ENCODE measurements around the gene UBE2E2. TPM values are rescaled to one million over a fixed set of nuclear protein-coding genes. Genes with fewer than 3 reads are reported as not detected.

Gene UBE2E2
- total and polyA plus RNA-seq, 2 of the 13 experiments (the other 11 are each of a cell fraction or from before 2014, with no cell fraction given) = 0.77 to 1.5 TPM

DNA sequence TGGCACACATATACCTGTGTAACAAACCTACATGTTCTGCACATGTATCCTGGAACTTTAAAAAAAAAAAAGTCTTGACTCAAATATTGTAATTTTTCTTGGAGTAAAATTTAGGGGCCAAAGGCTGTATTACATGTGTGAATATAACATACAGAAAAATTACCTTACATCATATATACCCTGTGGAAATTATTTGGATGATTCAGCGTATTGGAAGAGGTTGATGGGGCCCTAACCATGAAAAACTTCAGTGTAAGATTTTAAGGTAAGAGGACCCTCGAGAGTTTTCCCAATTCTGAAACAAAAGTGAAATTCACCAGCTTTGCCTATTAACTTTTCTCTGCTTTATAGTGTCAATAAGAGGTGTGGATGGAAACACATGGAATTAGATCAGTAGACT lies 56.4 kb downstream of the UBE2E2 start:
- Histone ChIP-seq H3K4me1 (ENCODE audit: insufficient read depth, low read length) (peaks cover 2% of the 10 kb centered on the region; the same call in 1 of the 2 replicates), H3K4me2 (ENCODE audit: low read depth, low read length) (no peak overlapping the region), H3K27me3 (ENCODE audit: control insufficient read depth in 1 of 2, insufficient read depth in 2 of 2, low read length in 2 of 2) (no peaks in the 10 kb centered on the region), H3K9me3 (ENCODE audit: low read length) (no peaks in the 10 kb centered on the region), H4K20me1 (ENCODE audit: insufficient read depth, low read length) (no peaks in the 10 kb centered on the region), H3K4me3 (replicated peaks in 1 of 3; ENCODE audit: insufficient read depth in 1 of 3, low read depth in 2 of 3, low read length in 3 of 3) (no peak overlapping the region), H3K36me3 (replicated peaks in 1 of 2; ENCODE audit: control insufficient read depth in 1 of 2, insufficient read depth in 2 of 2, low read length in 2 of 2) (no peaks in the 10 kb centered on the region), H3K79me2 (ENCODE audit: insufficient read depth, low read length) (no peaks in the 10 kb centered on the region), H3K27ac (ENCODE audit: extremely low read length, insufficient read depth, low read length) (no peak overlapping the region), H3K9ac (ENCODE audit: insufficient read depth, low read depth, low read length) (no peak overlapping the region), H2AFZ (ENCODE audit: low read length) (no peak overlapping the region)
- intact Hi-C loops (cut with micrococcal nuclease; ENCODE audit: unreplicated experiment) = no loop called here
- TF ChIP-seq PAWR (CRISPR knock-in tag; IDR thresholded peaks at IDR 0.05; ENCODE audit: borderline replicate concordance) (no peak), MAFK (conservative IDR thresholded peaks at IDR 0.05 in 1 of 2, IDR thresholded peaks at IDR 0.05 in 1 of 2; ENCODE audit: low read length in 2 of 2) (peak in 1 of 2 experiments; percentile 51; a peak in 2 of 4 replicates), ZNF33A (CRISPR knock-in tag; IDR thresholded peaks at IDR 0.05; ENCODE audit: borderline replicate concordance) (no peak), ISL2 (CRISPR knock-in tag; IDR thresholded peaks at IDR 0.05) (no peak), SNRNP70 (IDR thresholded peaks at IDR 0.05; ENCODE audit: low read depth, low read length) (no peak), DR1 (CRISPR knock-in tag; IDR thresholded peaks at IDR 0.05) (no peak), PAX8 (CRISPR knock-in tag; IDR thresholded peaks at IDR 0.05; ENCODE audit: borderline replicate concordance) (no peak), PHF8 (CRISPR knock-in tag; IDR thresholded peaks at IDR 0.05) (no peak), POGZ (CRISPR knock-in tag; IDR thresholded peaks at IDR 0.05) (no peak), MAFF (IDR thresholded peaks at IDR 0.05; ENCODE audit: low read depth, low read length) (0 out of 2 replicates have a peak, but pooled peaks have one; percentile 16), ZNF20 (CRISPR knock-in tag; IDR thresholded peaks at IDR 0.05) (no peak)
- TF ChIP-seq, protein P1, sequence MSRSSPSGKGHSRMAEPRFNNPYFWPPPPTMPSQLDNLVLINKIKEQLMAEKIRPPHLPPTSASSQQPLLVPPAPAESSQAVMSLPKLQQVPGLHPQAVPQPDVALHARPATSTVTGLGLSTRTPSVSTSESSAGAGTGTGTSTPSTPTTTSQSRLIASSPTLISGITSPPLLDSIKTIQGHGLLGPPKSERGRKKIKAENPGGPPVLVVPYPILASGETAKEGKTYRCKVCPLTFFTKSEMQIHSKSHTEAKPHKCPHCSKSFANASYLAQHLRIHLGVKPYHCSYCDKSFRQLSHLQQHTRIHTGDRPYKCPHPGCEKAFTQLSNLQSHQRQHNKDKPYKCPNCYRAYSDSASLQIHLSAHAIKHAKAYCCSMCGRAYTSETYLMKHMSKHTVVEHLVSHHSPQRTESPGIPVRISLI (CRISPR knock-in tag; IDR thresholded peaks at IDR 0.05; ENCODE audit: borderline replicate concordance) = no peak
- TF ChIP-seq, protein P2, sequence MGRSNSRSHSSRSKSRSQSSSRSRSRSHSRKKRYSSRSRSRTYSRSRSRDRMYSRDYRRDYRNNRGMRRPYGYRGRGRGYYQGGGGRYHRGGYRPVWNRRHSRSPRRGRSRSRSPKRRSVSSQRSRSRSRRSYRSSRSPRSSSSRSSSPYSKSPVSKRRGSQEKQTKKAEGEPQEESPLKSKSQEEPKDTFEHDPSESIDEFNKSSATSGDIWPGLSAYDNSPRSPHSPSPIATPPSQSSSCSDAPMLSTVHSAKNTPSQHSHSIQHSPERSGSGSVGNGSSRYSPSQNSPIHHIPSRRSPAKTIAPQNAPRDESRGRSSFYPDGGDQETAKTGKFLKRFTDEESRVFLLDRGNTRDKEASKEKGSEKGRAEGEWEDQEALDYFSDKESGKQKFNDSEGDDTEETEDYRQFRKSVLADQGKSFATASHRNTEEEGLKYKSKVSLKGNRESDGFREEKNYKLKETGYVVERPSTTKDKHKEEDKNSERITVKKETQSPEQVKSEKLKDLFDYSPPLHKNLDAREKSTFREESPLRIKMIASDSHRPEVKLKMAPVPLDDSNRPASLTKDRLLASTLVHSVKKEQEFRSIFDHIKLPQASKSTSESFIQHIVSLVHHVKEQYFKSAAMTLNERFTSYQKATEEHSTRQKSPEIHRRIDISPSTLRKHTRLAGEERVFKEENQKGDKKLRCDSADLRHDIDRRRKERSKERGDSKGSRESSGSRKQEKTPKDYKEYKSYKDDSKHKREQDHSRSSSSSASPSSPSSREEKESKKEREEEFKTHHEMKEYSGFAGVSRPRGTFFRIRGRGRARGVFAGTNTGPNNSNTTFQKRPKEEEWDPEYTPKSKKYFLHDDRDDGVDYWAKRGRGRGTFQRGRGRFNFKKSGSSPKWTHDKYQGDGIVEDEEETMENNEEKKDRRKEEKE (IDR thresholded peaks at IDR 0.05) = no peak
- WGBS (ENCODE audit: low lambda C conversion rate) = 17% methylated on average over 2 of the region's 2 CpGs
- in situ Hi-C loops (cut with HindIII; ENCODE audit: extremely low pct_ligation_motif_present, low pct_unique_long_range_greater_than_20kb) = no loop called here
- no peak for ATAC-seq
- CTCF ChIA-PET (ENCODE audit: low intra/inter-chr PET ratio, low total read pairs) = no interaction called here
- no peak for FAIRE-seq
- no peak for DNase-seq (ENCODE audit: low spot score)
- POLR2A ChIA-PET = no interaction called here
- no TSS peak for BruUV-seq (replicated peaks)

Measured in HepG2 (cell line).